ENCODE results near the gene RANBP3L.

DNA sequence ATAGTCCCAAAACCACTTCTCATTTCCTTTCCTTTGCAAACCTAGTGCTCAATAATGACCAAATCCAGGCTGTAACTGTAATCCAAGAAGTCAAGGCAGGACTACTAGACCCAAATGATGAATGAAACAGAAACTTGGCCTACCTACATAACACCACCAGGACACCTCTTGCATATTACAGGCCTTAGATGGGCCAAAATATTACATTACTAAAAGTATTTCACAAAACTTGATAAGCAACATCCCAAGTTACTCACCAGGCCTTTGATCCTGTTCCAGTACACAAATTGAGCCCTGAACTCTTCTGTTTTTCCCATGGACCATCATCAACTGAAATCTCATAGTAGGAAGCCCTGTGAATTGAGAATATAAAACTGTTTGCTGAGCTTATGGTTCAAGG, 94.8 kb downstream of the RANBP3L start:
- TF ChIP-seq, protein P1, sequence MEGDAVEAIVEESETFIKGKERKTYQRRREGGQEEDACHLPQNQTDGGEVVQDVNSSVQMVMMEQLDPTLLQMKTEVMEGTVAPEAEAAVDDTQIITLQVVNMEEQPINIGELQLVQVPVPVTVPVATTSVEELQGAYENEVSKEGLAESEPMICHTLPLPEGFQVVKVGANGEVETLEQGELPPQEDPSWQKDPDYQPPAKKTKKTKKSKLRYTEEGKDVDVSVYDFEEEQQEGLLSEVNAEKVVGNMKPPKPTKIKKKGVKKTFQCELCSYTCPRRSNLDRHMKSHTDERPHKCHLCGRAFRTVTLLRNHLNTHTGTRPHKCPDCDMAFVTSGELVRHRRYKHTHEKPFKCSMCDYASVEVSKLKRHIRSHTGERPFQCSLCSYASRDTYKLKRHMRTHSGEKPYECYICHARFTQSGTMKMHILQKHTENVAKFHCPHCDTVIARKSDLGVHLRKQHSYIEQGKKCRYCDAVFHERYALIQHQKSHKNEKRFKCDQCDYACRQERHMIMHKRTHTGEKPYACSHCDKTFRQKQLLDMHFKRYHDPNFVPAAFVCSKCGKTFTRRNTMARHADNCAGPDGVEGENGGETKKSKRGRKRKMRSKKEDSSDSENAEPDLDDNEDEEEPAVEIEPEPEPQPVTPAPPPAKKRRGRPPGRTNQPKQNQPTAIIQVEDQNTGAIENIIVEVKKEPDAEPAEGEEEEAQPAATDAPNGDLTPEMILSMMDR (IDR thresholded peaks at IDR 0.05) = no peak
- TF ChIP-seq POLR2A (IDR thresholded peaks at IDR 0.05) = no peak
